GM19035 (cell line): ENCODE measurements around the gene STK36.
"Not testable (repeated sequence)": the region's sequence is repeated elsewhere in the genome, so short reads cannot be mapped to it uniquely, and the experiment has no call there.

ENCODE experiments used
- ATAC-seq: cut with Tn5 transposase; IDR thresholded peaks from one replicate; pipeline ENCODE4 v1.9.1; 2021; ENCODE audit not compliant: unreplicated experiment

Gene STK36

DNA sequence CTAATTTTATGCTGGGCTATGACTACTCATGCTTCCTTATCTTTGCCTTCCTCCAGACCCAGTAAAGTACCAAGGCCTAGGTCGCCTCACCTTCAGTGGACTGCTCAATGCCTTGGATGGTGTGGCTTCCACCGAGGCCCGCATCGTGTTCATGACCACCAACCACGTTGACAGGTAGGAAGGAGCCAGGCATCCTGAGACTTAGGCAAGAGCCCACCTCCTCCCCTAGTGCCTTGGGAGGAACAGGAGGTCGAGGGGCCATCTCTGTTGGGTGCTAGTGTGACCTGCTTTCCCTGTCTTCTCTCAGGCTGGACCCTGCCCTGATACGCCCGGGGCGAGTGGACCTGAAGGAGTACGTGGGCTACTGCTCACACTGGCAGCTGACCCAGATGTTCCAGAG, 9.1 kb upstream of the STK36 start:
- ATAC-seq, result no peak

DNA sequence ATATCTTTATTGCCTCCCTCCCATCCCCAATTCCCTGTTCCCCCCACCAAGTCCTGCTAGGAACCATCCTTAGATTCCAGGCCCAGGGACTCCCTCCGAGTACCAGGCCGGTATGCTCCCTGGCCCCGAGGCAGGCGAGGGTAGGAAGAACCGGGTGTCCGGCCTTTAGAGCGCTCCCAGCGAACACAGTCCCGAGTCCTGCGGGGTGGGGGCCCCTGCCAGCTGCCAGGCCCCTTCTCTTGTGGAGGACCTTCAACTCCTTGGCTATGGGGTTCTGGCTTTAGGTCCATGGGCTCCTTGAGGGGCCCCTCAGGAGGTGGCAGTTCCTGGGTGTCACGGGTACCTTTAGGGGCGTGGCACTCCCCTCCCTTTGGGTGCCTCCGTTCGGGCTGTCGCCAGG, 8.0 kb upstream of the STK36 start:
- no peak for ATAC-seq

DNA sequence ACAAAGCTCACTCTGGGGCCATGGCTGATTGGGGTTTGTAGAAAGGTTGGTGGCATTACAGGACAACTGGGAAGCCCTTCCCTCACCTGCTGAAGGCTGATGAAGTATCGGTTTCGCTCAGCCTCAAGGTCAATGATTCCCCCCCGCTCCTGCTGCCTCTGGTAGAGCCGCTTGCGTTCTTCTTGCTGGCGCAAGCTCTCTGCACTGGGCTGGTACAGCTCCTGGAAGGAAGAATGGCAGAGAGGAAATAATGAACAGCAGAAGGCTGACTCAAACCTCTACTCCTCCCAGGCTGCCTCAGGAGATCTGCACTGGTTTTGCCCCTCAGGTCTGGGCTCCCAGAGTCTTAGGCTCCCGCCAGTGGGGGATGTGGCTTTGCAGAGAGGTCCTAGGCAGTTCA, 7.2 kb upstream of the STK36 start:
- no peak for ATAC-seq

DNA sequence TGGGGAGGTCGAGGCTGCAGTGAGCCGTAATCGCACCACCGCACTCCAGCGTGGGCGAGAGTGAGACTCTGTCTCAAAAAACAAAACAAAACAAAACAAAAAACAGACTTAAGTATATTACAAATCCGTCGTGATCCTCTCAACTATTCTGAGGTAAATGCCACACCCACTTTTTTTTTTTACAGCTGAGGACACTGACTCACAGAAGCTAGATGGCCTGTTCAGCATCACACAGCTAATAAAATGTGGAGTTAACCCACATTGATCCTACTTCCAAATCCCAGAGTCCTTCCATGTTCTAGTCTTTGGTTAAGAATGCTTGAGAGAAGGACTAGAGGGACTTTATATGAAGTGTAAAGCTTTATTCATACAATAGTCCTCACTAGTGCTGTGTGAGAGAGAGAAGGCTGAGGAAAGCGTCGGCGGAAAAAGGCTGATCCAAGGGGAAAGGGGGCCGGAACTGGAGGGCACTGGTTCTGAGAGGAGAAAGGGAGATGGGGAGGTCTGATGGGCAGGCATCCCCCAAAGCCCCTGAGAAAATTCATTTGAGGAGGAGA, 711 bp upstream of the STK36 start:
- peak; percentile 7 for ATAC-seq

DNA sequence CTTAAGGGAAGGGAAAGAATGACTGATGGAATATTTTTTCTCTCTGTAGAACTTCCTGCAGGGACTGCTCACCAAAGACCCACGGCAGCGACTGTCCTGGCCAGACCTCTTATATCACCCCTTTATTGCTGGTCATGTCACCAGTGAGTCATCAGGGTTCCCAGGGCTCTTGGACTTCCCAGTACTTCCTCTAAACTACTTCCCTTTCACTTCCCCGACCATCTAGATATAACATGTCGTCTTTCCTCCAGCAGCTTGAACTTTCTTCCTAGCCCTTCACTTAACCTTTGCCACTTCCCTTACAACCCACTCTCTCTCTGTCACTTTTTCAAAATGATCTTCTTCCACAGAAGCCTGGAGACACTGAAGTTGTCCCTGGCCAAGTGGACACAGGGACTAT, 7.2 kb downstream of the STK36 start:
- no peak for ATAC-seq

DNA sequence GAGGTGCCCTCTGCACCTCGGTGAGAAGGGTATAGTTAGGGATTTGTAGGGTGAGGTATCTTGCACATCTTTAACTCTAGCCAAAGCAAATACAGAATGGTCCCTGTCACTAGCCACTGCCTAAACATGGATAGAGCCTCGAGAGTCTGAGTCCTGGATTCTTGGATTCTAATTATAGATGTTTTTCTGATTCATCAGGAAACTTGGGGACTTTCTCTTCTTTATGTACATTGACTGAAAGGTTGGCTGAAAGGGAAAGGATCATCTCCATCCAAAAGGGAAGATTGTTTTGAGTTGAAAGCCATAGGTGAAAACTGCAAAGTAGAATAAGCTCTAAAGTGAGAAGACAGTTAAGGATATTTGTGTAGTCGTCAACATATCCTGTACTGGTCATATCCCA, 8.2 kb downstream of the STK36 start:
- ATAC-seq, result no peak

DNA sequence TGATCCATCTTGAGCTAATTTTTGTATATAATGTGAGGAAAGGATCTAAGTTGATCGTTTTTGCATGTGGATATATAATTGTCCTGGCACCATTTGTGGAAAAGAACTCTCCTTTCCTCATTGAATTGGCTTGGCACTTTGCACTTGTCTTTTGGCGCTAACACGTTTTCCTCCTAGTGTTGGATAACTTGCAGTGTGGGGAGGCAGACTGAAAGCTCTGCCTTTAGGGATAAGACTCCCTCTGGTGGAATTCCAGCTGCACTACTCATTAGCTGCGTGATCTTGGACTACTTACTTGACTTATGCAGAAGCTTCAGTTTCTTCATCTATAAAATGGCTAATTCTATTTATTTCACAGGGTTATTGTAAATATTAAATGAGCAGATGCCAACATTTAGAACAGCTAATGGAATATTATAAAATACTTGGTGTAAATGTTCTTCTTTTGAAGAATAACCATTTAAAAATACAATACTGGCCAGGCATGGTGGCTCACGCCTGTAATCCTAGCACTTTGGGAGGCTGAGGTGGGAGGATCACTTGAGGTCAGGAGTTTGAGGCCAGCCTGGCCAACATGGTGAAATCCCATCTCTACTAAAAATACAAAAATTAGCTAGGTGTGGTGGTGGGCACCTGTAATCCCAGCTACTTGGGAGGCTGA, 15.6 kb downstream of the STK36 start:
- not testable (repeated sequence) for ATAC-seq

DNA sequence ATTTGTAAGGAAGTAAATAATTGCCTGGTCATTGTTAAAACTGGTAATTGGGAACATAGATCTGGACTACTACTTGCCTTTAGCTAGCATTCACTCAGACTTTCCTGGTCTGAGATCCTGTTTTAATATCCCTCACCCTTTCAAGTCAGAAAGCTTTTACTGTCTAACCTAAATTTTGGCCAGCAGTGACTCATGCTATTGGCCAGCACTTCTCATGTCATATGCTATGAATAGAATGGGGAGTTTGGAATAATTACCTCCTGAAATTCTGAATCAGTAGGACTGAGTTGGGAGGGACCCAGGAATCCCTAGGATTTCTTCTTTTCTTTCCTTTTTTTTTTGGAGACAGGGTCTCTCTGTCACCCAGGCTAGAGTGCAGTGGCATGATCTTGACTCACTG, 19.3 kb downstream of the STK36 start:
- no peak for ATAC-seq

DNA sequence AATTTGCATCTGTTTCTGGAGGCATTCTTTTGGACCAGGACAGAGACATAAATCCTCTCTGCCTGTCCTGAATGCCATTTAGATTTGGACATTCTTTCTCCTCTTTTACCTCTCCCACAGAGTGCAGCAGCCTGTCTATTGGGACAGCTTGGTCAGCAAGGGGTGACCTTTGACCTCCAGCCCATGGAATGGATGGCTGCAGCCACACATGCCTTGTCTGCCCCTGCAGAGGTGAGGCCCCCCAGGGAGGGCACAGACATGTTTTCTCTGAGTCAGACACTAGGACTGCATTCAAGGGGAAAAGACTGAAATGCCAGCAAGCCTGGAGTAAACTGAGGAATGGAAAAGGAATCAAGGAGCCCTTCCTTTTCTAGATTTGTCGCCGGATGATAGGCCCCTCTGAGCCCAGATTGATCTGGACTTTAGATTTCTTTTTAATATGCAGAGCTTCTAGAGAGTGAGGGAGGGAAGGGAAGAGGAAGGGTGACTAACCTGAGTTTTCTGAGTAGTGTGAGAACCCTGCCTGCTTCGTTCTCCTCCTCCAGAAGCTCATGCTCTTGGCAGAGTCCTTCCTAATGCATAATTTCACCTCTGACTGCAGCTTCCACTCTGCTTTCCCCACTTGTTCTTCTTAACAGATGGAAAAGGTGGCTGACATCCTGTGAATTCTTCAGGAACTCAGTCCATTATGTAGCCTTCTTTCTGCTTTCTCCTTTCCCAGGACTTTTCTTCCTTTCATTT, 22.7 kb downstream of the STK36 start:
- no peak for ATAC-seq

DNA sequence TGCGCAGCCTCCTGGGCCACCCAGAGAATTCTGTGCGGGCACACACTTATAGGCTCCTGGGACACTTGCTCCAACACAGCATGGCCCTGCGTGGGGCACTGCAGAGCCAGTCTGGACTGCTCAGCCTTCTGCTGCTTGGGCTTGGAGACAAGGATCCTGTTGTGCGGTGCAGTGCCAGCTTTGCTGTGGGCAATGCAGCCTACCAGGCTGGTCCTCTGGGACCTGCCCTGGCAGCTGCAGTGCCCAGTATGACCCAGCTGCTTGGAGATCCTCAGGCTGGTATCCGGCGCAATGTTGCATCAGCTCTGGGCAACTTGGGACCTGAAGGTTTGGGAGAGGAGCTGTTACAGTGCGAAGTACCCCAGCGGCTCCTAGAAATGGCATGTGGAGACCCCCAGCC, 27.0 kb downstream of the STK36 start:
- ATAC-seq, result no peak

DNA sequence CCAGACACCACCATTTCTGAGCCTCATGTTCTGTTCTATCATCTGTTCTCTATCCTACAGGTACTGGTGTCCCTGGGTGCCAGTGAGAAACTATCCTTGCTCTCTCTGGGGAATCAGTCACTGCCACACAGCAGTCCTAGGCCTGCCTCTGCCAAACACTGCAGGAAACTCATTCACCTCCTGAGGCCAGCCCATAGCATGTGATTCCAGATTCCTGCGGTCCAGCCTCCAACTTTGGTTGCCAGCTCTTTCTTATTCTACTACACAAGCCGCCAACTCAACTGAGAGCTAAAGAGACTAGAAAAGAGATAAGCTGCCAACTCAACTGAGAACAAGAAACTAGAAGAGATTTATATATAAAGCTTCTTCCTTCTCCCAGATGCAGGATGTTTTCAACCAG, 29.9 kb downstream of the STK36 start:
- ATAC-seq, result no peak

DNA sequence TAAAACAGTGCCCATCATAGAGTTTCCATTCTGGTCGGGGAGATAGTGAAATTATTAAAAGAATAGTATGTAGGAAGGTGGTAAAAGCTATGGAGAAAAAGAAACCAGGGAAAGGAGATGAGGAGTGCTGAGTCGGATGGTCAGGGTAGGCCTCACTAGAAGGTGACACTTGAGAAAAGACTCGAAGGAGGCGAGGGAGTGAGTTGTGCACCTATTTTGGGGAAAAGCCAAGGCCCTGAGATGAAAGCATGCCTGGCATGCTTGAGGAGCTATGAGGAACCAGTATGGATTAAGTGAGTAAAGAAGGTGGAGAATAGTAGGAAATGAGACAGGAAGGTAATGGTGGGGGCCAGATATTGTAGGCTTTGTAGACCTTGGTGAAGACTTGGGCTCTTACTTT, 31.5 kb downstream of the STK36 start:
- no peak for ATAC-seq

DNA sequence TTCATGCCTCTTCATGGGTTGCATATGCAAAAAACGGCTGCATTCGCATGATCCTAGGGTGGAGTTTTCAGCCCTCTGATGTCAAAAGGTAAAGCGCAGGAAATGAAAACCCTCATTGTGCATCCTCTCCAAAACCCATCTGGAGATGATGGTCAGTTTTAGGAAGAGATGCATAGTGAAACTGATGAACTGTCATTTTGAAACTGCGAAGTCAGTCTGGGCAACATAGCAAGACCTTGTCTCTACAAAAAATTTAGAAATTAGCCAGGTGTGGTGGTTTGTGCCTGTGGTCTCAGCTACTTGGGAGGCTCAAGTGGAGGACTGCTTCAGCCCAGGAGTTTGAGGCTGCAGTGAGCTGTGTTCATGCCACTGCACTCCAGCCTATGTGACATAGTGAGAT, 36.2 kb downstream of the STK36 start:
- ATAC-seq, result no peak

DNA sequence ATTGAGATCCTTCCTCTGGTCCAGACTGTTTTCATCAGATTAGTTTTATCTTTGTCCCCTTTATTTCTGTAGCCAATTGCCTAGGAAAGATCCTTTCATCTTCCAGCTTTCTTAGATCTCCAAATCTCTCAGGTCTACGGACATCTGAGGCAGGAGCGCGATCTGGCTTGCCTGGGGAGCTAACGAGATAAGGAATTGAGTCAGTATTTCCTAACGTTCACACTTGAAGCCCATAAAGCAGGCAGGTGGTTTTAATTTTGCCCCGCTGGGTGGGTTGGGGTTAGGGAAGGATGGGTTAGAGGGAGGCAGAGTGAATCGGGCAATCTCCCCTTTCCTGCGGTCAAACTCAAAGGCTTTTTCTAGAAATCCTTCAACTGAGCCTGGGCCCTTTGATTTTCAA, 38.0 kb downstream of the STK36 start:
- ATAC-seq, result no peak

DNA sequence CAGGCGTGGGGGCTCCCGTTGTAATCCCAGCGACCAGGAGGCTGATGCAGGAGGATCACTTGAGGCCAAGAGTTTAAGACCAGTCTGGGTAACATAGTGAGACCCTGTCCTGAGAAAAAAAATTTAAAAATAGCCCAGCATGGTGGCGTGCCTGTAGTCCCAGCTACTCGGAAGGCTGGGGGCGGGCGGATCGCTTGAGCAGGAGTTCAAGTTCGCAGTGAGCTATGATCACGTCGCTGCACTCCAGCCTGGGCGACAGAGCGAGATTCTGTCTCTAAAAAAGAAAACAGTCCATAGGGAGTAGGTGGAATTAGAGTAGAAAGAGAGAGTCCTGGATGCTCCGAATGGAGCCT, 38.4 kb downstream of the STK36 start:
- ATAC-seq, result no peak

DNA sequence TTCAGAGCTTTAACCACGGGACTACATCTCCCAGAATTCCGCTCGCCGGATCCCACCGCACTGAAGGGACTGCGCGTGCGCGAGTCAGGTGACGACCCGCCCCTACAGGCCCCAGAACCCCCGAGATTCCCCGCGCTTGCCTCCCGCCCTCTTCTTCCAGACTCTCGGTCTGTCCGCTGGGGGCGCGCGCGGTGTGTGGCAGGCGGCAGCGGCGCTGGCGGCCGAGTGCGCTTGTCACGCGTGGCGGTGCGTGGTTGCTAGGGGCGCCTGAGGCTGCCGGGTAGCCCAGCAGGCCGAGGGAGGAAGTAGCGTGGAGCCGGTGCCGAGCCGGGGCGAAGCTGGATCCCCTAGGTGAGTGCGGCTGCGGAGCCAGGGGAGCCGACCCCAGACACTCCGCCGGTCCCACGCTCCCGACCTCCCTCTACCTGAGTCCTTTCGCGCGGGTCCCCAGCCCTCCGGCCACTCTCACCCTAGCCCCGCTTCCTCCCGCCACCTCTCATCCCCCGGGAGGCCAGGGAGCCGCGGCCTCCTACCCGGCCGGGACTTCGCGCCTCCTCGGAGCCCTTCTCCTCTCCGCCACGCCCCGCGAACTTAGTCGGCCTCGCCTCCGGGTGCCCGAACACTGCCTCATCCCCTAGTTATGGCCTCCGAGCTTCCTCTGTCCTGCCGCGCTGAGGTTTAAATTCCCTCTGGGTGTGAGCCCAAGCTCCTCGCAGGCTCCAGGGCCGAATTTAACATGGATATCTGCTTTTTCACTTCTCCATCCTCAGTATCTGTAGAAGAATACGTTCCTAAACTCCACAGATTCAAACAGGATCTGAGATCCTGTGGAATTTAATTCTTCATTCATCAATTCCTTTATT, 39.0 kb downstream of the STK36 start, which contains the start of gene TTLL4:
Gene TTLL4, plus strand, starts transcription at position 149 of the 863 bp plus-strand sequence. CDS start 26,842 bp downstream, outside the sequence.
- ATAC-seq, result peak; percentile 89

DNA sequence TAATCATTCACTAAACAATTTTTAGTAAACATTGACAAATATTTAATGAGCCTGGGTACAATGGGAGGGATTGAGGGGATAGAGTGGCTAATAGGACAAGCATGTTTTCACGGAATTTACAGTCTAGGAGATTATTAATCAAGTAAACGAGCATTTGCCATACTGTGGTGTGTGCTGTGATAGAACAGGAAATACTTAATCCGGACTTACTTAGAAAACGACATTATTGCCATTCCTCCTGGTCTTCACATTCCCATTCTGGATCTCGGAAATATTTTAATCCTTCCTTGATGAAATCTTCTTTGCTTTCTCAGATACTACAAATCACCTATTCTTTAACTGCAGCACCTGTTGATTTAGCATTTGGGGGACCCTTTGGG, 39.7 kb downstream of the STK36 start:
- no peak for ATAC-seq

DNA sequence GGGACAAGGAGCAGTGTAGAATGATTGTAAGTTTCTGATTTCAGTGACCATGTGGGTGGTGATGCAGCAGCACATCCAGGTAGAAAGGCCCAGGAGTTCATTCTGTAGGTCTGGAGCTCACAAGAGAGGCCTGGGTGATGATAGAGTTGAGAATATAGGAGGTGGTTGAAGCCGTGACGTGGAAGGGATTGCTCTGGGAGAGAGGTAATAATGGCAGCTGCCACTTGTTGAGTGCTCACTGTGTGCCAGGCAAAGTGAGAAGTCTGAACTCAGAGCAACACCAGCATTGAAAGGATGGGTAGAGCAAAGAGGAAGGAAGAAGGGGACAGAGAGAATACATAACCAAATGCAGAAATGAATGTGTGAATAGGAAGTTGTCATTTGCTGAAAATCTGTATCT, 42.0 kb downstream of the STK36 start:
- ATAC-seq, result no peak

DNA sequence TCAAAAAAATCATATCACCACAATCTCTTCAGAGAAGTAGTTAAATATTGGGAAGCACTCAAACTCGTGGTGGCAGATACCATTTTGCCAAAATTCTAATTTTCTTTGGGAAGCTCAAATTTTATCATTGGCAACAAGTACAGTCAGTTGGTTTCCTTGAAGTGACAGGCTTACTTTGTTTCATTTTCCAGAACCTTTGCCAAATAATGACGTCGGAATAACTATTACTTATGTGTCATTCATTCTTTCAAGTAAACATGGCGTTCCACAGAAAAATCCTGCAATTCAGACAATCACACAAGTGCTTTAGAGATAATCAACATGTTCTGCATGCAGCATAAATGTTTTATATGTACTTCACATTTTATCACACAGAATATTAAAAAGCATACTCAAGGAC, 44.2 kb downstream of the STK36 start:
- no peak for ATAC-seq

DNA sequence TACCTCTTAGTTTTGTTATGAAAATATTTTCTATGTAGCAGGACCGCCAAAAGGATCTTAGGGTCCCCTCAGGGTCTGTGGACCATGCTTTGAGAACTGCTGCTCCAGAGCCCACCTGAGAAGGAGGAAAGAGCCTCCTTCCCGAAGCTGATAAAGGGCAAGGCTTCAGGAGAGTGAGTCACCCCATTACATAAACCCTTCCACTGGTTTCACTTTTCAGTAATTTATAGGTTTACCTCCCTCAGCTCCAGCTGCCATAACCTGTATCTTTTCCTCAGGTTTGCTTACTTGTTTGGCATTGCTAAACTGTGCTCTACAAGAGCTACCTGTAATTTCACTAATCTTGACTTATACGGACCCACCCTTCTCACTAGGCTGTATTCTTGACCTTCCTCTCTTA, 45.4 kb downstream of the STK36 start:
- no peak for ATAC-seq

DNA sequence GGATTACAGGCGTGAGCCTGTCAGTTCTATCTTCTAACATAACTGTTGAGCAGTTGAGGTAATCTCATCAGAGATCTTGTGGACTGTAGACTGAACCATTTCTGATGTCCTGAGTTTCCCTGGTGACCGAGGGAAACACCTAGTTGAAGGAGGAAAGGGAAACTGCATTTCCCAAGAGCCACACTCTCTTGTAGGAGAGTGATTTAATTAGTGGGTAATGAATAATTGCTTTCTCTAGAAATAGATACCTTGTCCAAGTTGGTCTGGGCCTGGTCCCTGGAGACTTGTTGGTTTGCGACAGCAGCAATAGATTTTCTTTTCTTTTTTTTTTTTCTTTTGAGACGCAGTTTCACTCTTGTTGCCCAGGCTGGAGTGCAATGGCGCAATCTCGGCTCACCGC, 46.2 kb downstream of the STK36 start:
- no peak for ATAC-seq

DNA sequence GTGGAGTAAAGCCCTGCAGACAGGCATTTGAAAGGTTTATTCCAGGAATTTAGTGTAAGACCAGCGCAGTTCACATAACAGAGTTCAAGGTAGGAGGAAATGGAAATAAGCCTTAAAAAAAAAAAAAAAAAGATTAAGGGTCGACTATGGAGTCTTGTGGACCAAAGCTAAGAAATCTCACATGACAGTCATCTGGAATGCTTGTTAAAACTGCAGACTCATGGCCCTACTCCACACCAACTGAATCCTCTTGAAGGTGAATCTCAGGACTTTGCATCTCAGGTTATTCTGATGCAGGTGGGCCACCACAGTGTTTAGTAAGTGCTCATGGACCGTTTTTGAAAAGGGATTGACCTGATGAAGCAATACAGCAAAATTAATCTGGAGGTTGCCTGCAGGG, 47.6 kb downstream of the STK36 start:
- no peak for ATAC-seq
